ENCODE measurements around the gene SH3PXD2A. TPM values are rescaled to one million over a fixed set of nuclear protein-coding genes. Genes with fewer than 3 reads are reported as not detected.

Gene SH3PXD2A
- total RNA-seq, 1 donor, result 58.3 TPM

DNA sequence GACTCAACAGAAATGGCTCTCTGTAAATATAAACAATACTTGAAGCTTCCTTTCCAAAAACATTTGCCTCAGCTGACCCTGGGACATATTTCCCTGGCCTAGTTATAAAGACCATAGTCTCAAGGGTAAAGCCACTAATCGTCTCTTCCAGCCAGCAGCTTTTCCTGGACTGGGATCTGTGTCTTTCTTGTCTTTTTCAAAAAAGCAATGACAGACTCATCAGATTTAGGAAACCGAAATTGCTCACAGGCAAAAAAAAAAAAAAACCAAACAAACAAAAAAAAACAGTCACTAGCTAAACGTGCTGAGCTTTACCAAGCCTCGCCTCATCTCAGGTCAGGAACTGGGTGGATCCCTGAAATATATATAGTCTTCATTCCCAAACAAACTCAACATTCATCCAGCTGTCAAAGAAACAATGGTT, 39.1 kb upstream of the SH3PXD2A start:
- DNase-seq (ENCODE audit: low read depth), result peak; percentile 66
- no peak overlapping the region for H3K4me3 ChIP-seq (ENCODE audit: low read depth, low read length)
- TF ChIP-seq CTCF (IDR thresholded peaks at IDR 0.05; ENCODE audit: insufficient read depth, low read depth, low read length), result no peak

- DNase-seq (ENCODE audit: low read depth), result no peak
- TF ChIP-seq CTCF (IDR thresholded peaks at IDR 0.05; ENCODE audit: insufficient read depth, low read depth, low read length), result no peak
These were observed 38.4 kb upstream of the SH3PXD2A start for GRCh38 chr10:103893817-103894216.

DNA sequence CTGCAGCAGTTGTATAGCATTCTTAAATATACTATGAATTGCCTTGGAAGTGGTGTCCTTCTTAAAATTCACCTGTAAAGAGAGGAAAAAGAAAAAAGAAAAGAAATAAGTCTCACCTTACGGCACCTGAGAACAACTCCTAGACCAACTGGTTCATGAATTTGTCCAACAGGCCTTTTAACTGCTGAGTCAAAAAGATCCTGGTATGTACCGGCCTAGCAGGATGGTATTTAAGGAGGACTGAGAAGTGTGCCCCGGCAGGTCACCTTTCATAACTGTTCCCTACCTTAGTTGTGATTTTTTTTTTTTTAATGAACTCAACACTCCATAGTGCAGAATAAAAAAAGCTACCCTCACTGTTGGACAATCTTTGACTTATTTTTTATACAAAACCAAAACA, 36.8 kb upstream of the SH3PXD2A start:
- no peak overlapping the region for H3K4me3 ChIP-seq (ENCODE audit: low read depth, low read length)
- DNase-seq (ENCODE audit: low read depth), result no peak
- no peak for TF ChIP-seq CTCF (IDR thresholded peaks at IDR 0.05; ENCODE audit: insufficient read depth, low read depth, low read length)

More at GRCh38 chr10:103893817-103894216, 38.4 kb upstream of the SH3PXD2A start:
- no peak overlapping the region for H3K4me3 ChIP-seq (ENCODE audit: low read depth, low read length)

DNA sequence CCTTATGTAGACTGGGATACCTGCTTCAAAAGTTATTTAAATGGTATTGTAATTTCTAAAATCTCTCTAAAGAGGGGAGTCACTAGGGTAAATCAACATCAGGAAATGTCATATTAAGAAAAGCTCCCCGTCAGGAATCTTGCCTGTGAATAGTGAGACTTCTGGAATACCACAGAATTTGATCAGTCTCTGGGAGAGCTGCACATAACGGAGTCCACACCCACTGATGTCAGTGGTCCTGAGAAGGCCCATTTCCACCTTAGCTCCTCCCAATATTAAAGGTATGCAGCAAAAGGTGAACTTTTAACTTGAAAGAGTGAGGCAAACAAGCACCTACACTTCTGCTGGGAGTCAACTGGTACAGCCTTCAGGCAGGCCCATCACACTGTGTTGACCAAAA, 35.3 kb upstream of the SH3PXD2A start:
- no peak overlapping the region for H3K4me3 ChIP-seq (ENCODE audit: low read depth, low read length)
- TF ChIP-seq CTCF (IDR thresholded peaks at IDR 0.05; ENCODE audit: insufficient read depth, low read depth, low read length), result no peak
- no peak for DNase-seq (ENCODE audit: low read depth)

GRCh38 chr10:103890194-103890658, 34.9 kb upstream of the SH3PXD2A start:
- DNase-seq (ENCODE audit: low read depth), result no peak
- no peak for TF ChIP-seq CTCF (IDR thresholded peaks at IDR 0.05; ENCODE audit: insufficient read depth, low read depth, low read length)
- H3K4me3 ChIP-seq (ENCODE audit: low read depth, low read length), result no peak overlapping the region

DNA sequence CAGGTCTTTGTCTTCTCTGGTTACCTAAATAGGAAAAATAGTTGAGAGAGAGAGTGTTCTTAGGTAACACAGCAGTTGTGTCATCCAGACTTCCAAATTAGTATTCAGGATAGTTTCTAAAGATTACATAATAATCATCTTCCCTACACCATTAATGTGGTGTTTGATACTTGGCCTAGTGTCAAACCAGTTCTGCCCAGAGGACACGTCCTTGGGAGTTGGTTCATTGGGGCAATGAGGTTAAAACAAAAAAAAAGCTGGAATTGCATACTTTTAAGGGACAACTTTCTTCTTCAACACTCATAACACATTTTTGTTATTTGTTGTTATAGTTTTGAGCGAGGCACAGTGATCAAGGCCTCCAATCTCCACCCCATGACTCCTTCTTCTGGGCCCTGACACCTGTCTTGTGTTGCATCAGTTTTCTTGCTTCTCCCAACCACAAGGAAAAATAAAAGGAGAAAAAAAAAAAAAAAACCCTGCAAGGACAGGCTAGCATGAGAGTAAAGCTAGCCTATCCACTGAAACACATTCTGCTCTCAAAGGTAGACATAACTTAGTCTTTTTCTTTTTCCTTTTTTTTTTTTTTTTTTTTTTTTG, 33.8 kb upstream of the SH3PXD2A start:
- no peak for DNase-seq (ENCODE audit: low read depth)
- H3K4me3 ChIP-seq (ENCODE audit: low read depth, low read length), result no peak overlapping the region
- no peak for TF ChIP-seq CTCF (IDR thresholded peaks at IDR 0.05; ENCODE audit: insufficient read depth, low read depth, low read length)

Data from fibroblast of villous mesenchyme (primary cell).